Activated T-helper 2 cell treated with anti-CD3 and anti-CD28 coated beads, Interferon-gamma antibody, Interleukin-2, Interleukin-4, amounts not matched to agents 10 μg/mL and 5 μg/mL and 100 μg/mL, durations not matched to agents 14 hours and 24 hours and 36 hours (primary cell): ENCODE data around the gene BTG3. TPM values are rescaled to one million over a fixed set of nuclear protein-coding genes. Genes with fewer than 3 reads are reported as not detected.

Source experiments
- DNase-seq: peaks from one replicate; pipeline ENCODE4 v3.0.0; 2021; ENCODE audit warnings: low spot score
- H3K27ac Mint-ChIP-seq: one replicate; pipeline ENCODE4 v1.8.0; 2021; ENCODE audit warnings: mixed read lengths
- H3K27me3 Mint-ChIP-seq: one replicate; pipeline ENCODE4 v1.8.0; 2021; ENCODE audit warnings: low read depth, mixed read lengths
- H3K36me3 Mint-ChIP-seq: one replicate; pipeline ENCODE4 v1.8.0; 2021; ENCODE audit warnings: low read depth, mixed read lengths
- H3K4me1 Mint-ChIP-seq: one replicate; pipeline ENCODE4 v1.8.0; 2021; ENCODE audit warnings: low read depth, mixed read lengths
- H3K4me3 Mint-ChIP-seq: one replicate; pipeline ENCODE4 v1.8.0; 2021; ENCODE audit warnings: low read depth, mild to moderate bottlenecking, moderate library complexity, mixed read lengths
- H3K9me3 Mint-ChIP-seq: one replicate; pipeline ENCODE4 v1.8.0; 2021; ENCODE audit warnings: mixed read lengths
- intact Hi-C: fragments of 100-400 bp; cut with micrococcal nuclease; formaldehyde crosslinking; loops from one replicate; pipeline ENCODE4 v1.15.1; 2023
- total RNA-seq: library from RNA; stranded (reverse); gene quantifications from 2 replicates; pipeline ENCODE4 v1.2.3, GENCODE V29; 2022

The BTG3 gene
- total RNA-seq, 1 donor from 2014 or later, result 58.9 TPM

- Mint-ChIP-seq H3K4me1 (no peaks in the 10 kb centered on the region), H3K9me3 (no peaks in the 10 kb centered on the region)
- intact Hi-C loops, result no loop called here
Measured at GRCh38 chr21:17548262-17548661, 64.4 kb downstream of the BTG3 start.

DNA sequence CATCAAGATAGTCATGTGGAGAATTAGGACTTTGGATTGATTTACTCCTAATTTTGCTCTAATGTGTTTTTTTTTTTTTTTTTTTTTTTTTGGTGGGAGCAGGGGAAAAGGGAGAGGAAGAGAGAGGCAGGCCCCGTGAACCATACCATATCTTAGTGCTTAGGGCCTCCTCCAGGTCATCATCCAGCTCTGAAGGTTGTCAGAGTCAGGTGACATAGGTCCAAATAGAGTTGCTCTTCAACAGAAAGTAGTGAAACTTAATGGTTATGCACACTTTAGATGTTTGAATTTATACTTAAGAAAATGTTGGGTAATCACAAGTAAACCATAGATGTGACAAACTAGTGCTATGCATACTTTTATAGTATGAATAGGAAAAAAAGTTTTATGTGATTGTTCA, 67.7 kb downstream of the BTG3 start:
- no peaks in the 10 kb centered on the region for H3K36me3 Mint-ChIP-seq
- intact Hi-C loops, result no loop called here

More at GRCh38 chr21:17548262-17548661, 64.4 kb downstream of the BTG3 start:
- no peak overlapping the region for H3K4me3 Mint-ChIP-seq
- no peak for DNase-seq
- H3K27ac Mint-ChIP-seq, result no peak overlapping the region
- no peaks in the 10 kb centered on the region for H3K36me3 Mint-ChIP-seq
- H3K27me3 Mint-ChIP-seq, result no peaks in the 10 kb centered on the region

More for the DNA sequence above, 67.7 kb downstream of the BTG3 start:
- DNase-seq, result no peak
- Mint-ChIP-seq H3K27me3 (no peaks in the 10 kb centered on the region), H3K4me3 (no peak overlapping the region), H3K27ac (no peak overlapping the region), H3K9me3 (no peaks in the 10 kb centered on the region), H3K4me1 (no peaks in the 10 kb centered on the region)

Other genes with a start within 250 kb of the BTG3 start
- 0.39 and 0.64 TPM in 2 replicates for gene CXADR, start 99.9 kb downstream of the BTG3 start, total RNA-seq
- gene C21orf91, start 206.5 kb upstream of the BTG3 start, total RNA-seq, result 22.5 and 27.0 TPM in 2 replicates